ENCODE data around the gene AKAP13. TPM values are rescaled to one million over a fixed set of nuclear protein-coding genes. Genes with fewer than 3 reads are reported as not detected.

Gene AKAP13
- total and polyA plus RNA-seq, 7 donors: 18.2 to 126 (median 93.7) TPM

GRCh38 chr15:85646538-85647091 is 266.2 kb downstream of the AKAP13 start:
- Histone ChIP-seq H3K4me1 (peaks cover 40% of the 10 kb centered on the region), H3K27ac (peak overlapping the region; percentile 28), H3K36me3 (ENCODE audit: insufficient read depth in 1 of 2, low read depth in 1 of 2) (peaks cover 3 to 23% of the 10 kb centered on the region in 2 donors), H3K9me3 (no peaks in the 10 kb centered on the region), H3K4me3 (no peak overlapping the region), H3K27me3 (ENCODE audit: insufficient read depth in 3 of 3, low read length in 2 of 3) (no peaks in the 10 kb centered on the region)
- DNase-seq (no peak), ATAC-seq (peak in 1 of 4 donors; percentile 39)
- no peak for TF ChIP-seq CTCF (IDR thresholded peaks at IDR 0.05)
- intact Hi-C loops (cut with DNase I): no loop called here
- WGBS, 3 donors: 87 to 89% (median 89%) methylated on average over 4 of the region's 4 CpGs

GRCh38 chr15:85649372-85649771 is 269.0 kb downstream of the AKAP13 start:
- Histone ChIP-seq H3K4me3 (no peak overlapping the region), H3K27ac (peak overlapping the region; percentile 58), H3K36me3 (ENCODE audit: insufficient read depth in 1 of 2, low read depth in 1 of 2) (peaks cover 3 to 32% of the 10 kb centered on the region in 2 donors), H3K9me3 (no peaks in the 10 kb centered on the region), H3K4me1 (peaks cover 25% of the 10 kb centered on the region), H3K27me3 (ENCODE audit: insufficient read depth in 3 of 3, low read length in 2 of 3) (no peaks in the 10 kb centered on the region)
- WGBS, 3 donors: 5 to 16% (median 7%) methylated on average over 5 of the region's 5 CpGs
- intact Hi-C loops (cut with DNase I): no loop called here
- DNase-seq (no peak), ATAC-seq (peak; percentile 77 to 89 (median 80))
- no peak for TF ChIP-seq CTCF (IDR thresholded peaks at IDR 0.05)

DNA sequence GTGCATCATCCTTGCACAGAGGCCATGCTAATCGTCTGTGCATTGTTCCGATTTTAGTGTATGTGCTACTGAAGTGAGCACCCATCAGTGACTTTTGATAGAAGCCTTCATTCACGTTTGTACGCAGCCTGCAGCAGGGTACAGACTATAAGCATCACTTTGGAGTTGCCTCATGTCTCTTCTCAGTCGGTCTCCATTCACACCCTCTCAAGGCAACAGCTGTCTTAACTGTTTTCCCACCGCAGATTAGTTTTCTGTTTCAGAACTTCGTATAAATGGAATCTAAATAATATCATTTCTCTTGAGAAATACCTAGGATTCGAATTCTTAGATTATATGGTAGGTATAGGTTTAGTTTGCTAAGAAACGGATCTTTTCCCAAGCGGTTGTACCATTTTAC is 271.1 kb downstream of the AKAP13 start:
- WGBS, 3 donors: 59 to 75% (median 61%) methylated on average over 10 of the region's 10 CpGs
- peaks cover 0 to 42% of the 10 kb centered on the region in 2 donors for H3K36me3 ChIP-seq (ENCODE audit: insufficient read depth in 1 of 2, low read depth in 1 of 2)
- H3K27me3 ChIP-seq (ENCODE audit: insufficient read depth in 3 of 3, low read length in 2 of 3): no peaks in the 10 kb centered on the region
- H3K27ac ChIP-seq: no peak overlapping the region
- DNase-seq (no peak), ATAC-seq (no peak)
- no peaks in the 10 kb centered on the region for H3K9me3 ChIP-seq
- TF ChIP-seq CTCF (IDR thresholded peaks at IDR 0.05): no peak
- H3K4me1 ChIP-seq: peaks cover 17% of the 10 kb centered on the region
- H3K4me3 ChIP-seq: no peak overlapping the region
- intact Hi-C loops (cut with DNase I): no loop called here

DNA sequence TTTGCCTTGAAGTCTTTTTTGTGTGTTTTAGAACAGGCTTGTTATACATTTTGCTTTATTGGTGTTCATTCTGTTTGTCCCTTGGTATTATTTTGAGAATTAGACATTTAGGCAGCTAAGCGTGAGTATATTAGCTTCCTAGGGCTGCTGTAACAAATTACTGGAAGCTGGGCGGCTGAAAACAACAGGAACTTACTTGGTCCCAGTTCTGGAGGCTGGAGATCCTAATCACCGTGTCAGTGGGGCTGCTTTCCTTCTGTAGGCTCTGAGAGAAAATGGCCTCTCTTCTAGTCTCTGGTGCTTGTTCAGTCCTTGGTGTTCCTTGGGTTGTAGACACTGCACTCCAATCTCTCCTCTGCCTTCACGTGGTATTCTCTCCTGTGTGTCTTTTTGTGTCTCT is 272.1 kb downstream of the AKAP13 start:
- Histone ChIP-seq H3K9me3 (no peaks in the 10 kb centered on the region), H3K36me3 (ENCODE audit: insufficient read depth in 1 of 2, low read depth in 1 of 2) (peaks cover 0 to 42% of the 10 kb centered on the region in 2 donors), H3K27me3 (ENCODE audit: insufficient read depth in 3 of 3, low read length in 2 of 3) (no peaks in the 10 kb centered on the region), H3K4me3 (no peak overlapping the region), H3K4me1 (peaks cover 15% of the 10 kb centered on the region), H3K27ac (peak overlapping the region; percentile 24)
- ATAC-seq (no peak), DNase-seq (no peak)
- TF ChIP-seq CTCF (IDR thresholded peaks at IDR 0.05): no peak
- intact Hi-C loops (cut with DNase I): no loop called here
- 54 to 63% (median 63%) methylated on average over 4 of the region's 4 CpGs for WGBS, 3 donors

GRCh38 chr15:85657132-85657531 is 276.7 kb downstream of the AKAP13 start:
- peaks cover 3 to 78% of the 10 kb centered on the region in 2 donors for H3K36me3 ChIP-seq (ENCODE audit: insufficient read depth in 1 of 2, low read depth in 1 of 2)
- 0 to 40% (median 38%) methylated on average over 1 of the region's 1 CpG for WGBS, 3 donors
- TF ChIP-seq CTCF (IDR thresholded peaks at IDR 0.05): no peak
- H3K27me3 ChIP-seq (ENCODE audit: insufficient read depth in 3 of 3, low read length in 2 of 3): no peaks in the 10 kb centered on the region
- ATAC-seq (no peak), DNase-seq (no peak)
- H3K4me1 ChIP-seq: peaks cover 2% of the 10 kb centered on the region
- no peak overlapping the region for H3K4me3 ChIP-seq
- no peak overlapping the region for H3K27ac ChIP-seq
- H3K9me3 ChIP-seq: no peaks in the 10 kb centered on the region
- intact Hi-C loops (cut with DNase I): no loop called here
